GM21576 (cell line): ENCODE data around the gene CFAP90.

Experiments
- ATAC-seq: cut with Tn5 transposase; IDR thresholded peaks from one replicate; pipeline ENCODE4 v1.9.1; 2021; ENCODE audit warnings: mild to moderate bottlenecking, moderate library complexity; ENCODE audit not compliant: unreplicated experiment

The CFAP90 gene

DNA sequence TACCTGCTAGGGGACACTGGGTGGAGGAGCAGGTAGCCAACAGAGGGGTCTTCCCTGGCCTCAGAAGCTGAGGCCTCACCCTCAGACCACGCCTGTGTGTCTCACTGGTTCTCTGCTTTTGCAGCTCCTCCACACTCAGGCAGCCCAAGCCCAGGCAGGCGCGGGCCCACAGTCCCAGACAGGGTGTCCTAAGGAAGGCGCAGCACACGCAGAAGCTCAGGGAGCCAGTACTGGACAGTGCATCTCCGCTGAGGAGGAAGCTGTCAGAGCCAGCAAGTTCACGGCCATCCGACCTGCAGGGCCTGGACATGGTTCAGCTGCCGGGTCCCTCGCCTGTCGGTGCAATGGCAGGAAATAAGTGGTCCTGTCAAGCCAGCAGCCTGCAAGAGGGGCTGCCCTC lies 25.3 kb downstream of the CFAP90 start:
- no peak for ATAC-seq

GRCh38 chr5:7824995-7825394 lies 25.9 kb downstream of the CFAP90 start:
- no peak for ATAC-seq

GRCh38 chr5:7823594-7823993 lies 27.3 kb downstream of the CFAP90 start:
- ATAC-seq, result no peak

- no peak for ATAC-seq
Observed at GRCh38 chr5:7822449-7822848, 28.5 kb downstream of the CFAP90 start.

GRCh38 chr5:7816535-7816901 lies 34.4 kb downstream of the CFAP90 start:
- peak; percentile 7 for ATAC-seq

- ATAC-seq, result peak; percentile 91
Observed at GRCh38 chr5:7815892-7816534, 34.9 kb downstream of the CFAP90 start.

DNA sequence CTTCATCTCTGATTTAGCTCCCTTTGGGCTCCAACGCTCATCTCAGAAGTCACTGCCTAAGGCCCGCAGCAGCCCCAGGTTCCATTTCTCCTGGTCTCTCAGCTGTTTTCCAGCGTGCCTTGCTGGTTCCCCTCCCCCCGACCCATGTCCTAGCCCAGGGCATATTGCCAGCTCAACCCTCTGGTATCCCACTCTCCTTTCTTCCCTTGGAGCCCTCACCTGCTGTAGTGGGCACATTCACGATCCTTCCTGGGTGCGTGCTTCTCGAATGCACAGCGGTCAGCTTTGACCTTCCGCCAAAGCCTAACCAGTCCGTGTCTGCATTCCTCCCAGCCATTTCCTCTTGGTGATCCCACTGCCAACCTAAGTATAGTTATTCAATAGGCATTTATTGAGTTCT lies 36.1 kb downstream of the CFAP90 start:
- no peak for ATAC-seq

DNA sequence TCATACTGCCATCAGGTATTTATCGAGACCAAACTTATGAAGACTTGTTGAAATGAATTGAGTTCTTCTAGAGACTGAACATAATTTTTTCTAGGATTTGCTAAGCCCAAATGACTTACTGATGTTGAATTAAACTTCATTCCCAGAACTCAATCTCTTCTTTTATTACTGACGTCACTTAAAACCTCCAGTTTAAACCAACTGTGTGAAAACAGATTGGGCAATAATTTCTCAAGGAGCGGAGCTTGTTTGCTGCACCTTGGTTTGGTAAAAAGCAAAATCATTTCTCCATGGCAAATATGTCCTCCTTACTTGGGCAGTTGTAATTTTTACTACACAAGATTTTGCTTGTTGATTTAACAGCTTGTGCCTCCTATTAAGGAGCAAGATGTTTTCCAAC lies 37.4 kb downstream of the CFAP90 start:
- no peak for ATAC-seq

GRCh38 chr5:7813007-7813406 lies 37.9 kb downstream of the CFAP90 start:
- ATAC-seq, result no peak

- ATAC-seq, result no peak
Observed at GRCh38 chr5:7811715-7812114, 39.2 kb downstream of the CFAP90 start.

DNA sequence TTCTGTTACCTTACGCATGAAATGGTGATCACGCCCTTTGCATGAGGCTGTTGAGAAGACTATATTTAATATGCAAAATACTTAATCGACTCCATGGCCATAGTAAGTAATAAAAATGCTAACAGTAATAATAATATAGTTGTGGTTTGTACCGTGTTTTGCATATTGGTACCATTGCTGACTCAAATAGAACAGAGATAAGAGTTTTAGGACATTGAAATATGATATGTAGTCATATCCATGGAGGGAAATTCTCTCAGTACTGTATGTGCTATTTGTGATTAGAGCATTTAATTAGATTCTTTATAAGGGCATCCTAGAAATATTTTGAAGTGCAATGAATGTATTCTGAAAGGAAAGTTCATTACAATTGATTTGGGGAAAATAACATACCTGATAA lies 41.9 kb downstream of the CFAP90 start:
- ATAC-seq, result no peak

DNA sequence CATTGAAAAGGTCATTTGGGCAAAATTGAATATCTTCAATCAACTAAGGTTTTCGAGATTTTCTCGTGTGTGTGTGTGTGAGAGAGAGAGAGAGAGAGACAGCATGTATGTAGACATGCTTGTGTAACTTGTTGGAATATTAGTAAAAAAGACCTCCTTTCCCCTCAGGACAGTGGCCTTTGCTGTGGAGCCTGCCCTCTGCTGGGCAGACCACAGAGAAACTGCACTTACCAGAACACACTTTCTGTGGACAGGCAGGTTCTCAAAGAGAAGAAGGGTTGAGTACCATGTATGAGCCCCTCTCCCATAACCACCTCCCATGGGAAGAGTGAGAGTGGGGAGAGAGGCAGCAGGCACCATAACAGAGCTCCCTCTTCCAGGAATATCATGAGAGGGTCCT lies 45.6 kb downstream of the CFAP90 start:
- ATAC-seq, result no peak

GRCh38 chr5:7803937-7804336 lies 47.0 kb downstream of the CFAP90 start:
- ATAC-seq, result no peak

- ATAC-seq, result no peak
Observed at GRCh38 chr5:7802855-7803254, 48.1 kb downstream of the CFAP90 start.

DNA sequence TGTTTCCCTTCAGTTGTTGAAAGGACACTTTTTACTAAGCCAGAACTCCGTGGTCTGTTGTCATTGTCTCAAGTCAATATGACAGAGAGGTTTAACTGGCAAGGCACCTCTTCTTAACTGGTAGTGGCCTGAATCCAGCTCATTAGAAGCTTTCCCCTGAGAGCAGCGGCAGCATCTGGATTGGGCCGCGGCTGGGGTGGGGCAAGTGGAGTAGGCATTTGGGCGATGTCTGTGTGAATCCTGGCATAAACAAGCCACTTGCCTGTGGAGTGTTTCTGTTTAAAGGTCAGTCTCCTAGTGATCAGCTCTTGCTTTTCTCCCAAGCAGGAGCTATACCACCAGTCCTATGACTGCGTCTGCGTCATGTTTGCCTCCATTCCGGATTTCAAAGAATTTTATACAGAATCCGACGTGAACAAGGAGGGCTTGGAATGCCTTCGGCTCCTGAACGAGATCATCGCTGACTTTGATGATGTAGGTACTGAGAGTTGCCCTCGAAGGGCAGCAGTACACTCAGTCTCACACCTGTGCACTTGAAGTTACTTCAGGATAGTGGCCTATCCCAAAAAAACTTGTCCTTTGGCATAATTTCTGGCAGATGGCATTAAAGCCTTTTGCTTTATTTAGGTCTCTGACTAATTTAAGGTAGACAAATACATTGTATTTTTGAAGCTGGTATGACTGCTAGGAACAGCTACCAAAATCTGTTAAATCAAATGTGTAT lies 48.9 kb downstream of the CFAP90 start:
- ATAC-seq, result no peak

- no peak for ATAC-seq
Observed at GRCh38 chr5:7795306-7795705, 55.6 kb downstream of the CFAP90 start.

GRCh38 chr5:7794823-7795222 lies 56.1 kb downstream of the CFAP90 start:
- ATAC-seq, result peak; percentile 40

DNA sequence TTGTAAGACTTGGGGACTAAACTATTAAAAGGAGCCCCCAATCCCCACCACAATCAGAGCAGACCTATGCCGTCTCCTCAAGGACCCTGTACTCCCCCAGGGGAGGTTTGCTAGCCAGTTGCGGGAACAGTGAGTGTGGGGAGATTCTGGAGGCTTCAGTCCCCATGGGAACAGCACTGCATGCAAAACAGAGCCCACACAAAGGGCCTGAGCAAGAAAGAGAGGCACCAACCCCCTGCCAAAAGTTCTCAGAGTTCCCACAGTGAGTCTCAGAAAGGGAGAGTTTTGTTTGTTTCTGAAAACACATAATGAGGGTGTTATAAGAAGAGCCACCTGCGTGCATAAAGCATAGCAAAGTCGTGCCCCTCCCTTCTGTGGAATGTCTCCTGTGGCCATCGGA lies 56.6 kb downstream of the CFAP90 start:
- ATAC-seq, result peak; percentile 82

DNA sequence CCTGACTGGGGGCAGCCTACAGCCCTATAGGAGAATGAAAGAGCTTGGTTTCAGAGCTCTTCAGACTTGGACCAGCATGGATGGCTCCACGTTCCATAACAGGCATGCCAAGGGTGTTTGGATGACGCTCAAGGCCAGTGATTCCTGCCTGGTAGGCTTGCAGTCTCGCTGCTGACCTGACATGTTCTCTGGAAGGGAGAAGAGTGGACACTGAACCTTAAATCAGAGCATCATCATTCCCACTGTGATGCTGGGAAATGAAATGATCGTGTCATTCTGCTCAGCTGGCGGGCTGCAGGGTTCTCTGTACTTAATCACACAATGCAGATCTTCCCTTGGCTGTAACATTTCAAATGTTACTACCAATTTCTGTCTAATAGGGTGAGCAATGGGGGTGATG lies 57.0 kb downstream of the CFAP90 start:
- ATAC-seq, result no peak

DNA sequence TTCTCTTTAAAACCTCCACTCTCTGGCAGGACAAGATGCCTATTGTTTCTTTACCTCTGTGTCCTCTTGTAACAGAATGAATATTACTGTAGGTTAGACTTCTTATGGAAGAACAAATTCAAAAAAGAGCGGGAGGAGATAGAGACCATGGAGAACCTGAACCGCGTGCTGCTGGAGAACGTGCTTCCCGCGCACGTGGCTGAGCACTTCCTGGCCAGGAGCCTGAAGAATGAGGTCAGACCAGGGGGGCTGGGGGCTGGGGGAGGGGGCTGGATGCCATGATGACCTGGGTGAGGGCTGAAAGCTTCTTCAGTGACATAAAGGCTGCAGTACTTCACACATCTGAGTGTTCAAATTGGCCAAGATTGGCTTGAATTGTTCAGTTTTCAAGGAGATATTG lies 61.4 kb downstream of the CFAP90 start:
- ATAC-seq, result no peak

GRCh38 chr5:7787770-7788169 lies 63.2 kb downstream of the CFAP90 start:
- no peak for ATAC-seq

- no peak for ATAC-seq
Observed at GRCh38 chr5:7784683-7785380, 66.1 kb downstream of the CFAP90 start.
